Fibroblast of skin of back (primary cell): Measurements from ENCODE around the gene PRAF2.

ENCODE experiments used
- DNase-seq: peaks from one replicate; pipeline ENCODE4 v3.0.0-alpha.2; 2013

Gene PRAF2

GRCh38 chrX:49041744-49042580, 31.8 kb downstream of the PRAF2 start:
- DNase-seq, result peak; percentile 84

GRCh38 chrX:49040376-49040955, 33.3 kb downstream of the PRAF2 start:
- DNase-seq, result peak; percentile 61

DNA sequence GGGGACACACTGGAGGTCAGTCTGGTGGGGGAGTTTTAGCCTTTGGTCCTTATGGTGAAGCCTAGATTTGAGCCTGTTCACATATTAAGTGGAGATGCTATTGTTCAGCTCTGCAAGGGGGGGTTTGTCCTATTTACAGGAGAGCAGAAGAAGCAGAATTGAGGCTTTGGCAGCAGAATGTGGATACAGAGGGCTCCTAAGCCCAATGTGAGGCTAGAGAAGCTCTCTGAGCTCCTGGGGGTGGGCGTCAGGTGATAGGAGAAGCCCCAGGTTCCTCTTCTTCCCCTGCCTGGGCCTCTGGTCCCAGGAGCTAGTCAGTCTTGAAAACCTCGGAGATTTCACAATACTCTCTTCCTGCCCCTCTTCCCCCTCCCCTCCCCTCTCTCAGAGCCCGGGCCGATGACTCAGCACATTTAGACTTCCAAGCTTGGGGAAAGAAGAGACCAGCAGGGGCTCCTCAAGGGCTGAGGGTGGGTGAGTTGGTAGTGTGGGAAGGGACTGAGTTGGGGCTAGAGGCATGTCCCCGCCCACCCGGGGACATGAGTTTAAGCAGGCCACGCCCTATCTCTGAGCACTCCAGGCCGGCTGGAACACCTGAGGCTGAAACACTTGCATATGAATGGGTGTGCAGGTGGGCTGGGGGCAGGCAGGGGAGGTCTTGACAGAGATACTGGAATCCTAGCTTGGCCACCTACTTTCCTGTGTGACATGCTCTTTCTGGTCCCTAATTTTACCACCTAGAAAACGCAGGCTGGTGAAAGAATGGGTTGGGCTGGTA, 34.0 kb downstream of the PRAF2 start:
- DNase-seq, result peak; percentile 95

- peak; percentile 29 for DNase-seq
These were observed 35.8 kb downstream of the PRAF2 start for GRCh38 chrX:49037883-49038475.

GRCh38 chrX:49030283-49030682, 43.5 kb downstream of the PRAF2 start:
- DNase-seq, result no peak

- DNase-seq, result no peak
These were observed 43.9 kb downstream of the PRAF2 start for GRCh38 chrX:49029876-49030275.
